Fibroblast of lung (primary cell): ENCODE results near the gene DAD1. TPM values are rescaled to one million over a fixed set of nuclear protein-coding genes. Genes with fewer than 3 reads are reported as not detected.
"Not testable (repeated sequence)": the region's sequence is repeated elsewhere in the genome, so short reads cannot be mapped to it uniquely, and the experiment has no call there.

Experiments
- DNase-seq, 2 donors: peaks; one replicate each; pipeline versions ENCODE4 v3.0.0 to v3.0.0-alpha.2; 2010; ENCODE audit warnings: low read depth in 2 of 2
- H2AFZ ChIP-seq: 2 replicates; pipeline ENCODE4 v1.5.1; 2012; ENCODE audit warnings: low read length, control low read depth, inconsistent platforms
- H3K27ac ChIP-seq: 2 replicates; pipeline ENCODE4 v1.5.1; 2011; ENCODE audit warnings: low read length, control low read depth; ENCODE audit not compliant: insufficient read depth
- H3K27me3 ChIP-seq: 2 replicates; pipeline ENCODE4 v1.5.1; 2011; ENCODE audit warnings: mild to moderate bottlenecking, low read length; ENCODE audit not compliant: control insufficient read depth, insufficient read depth
- H3K36me3 ChIP-seq: 2 replicates; pipeline ENCODE4 v1.5.1; 2011; ENCODE audit warnings: low read length; ENCODE audit not compliant: control insufficient read depth, insufficient read depth
- H3K4me1 ChIP-seq: 2 replicates; pipeline ENCODE4 v1.5.1; 2011; ENCODE audit warnings: low read length; ENCODE audit not compliant: control insufficient read depth, insufficient read depth; ENCODE audit errors: extremely low read depth
- H3K4me2 ChIP-seq: 2 replicates; pipeline ENCODE4 v1.5.1; 2011; ENCODE audit warnings: low read length, control low read depth; ENCODE audit not compliant: insufficient read depth; ENCODE audit errors: extremely low read depth
- H3K4me3 ChIP-seq, 4 experiments: fragments of 200-600 bp in 1 of 4; sonication (generic) in 1 of 4; replicated peaks in 1 of 4; 2 replicates each; pipeline ENCODE4 v1.5.1; 2011 to 2016; ENCODE audit warnings: low read length in 4 of 4, low read depth in 3 of 4, mild to moderate bottlenecking in 3 of 4, control low read depth in 2 of 4, inconsistent platforms in 1 of 4, mixed read lengths in 1 of 4; ENCODE audit not compliant: insufficient read depth in 1 of 4; ENCODE audit errors: control extremely low read depth in 1 of 4
- H3K79me2 ChIP-seq: 2 replicates; pipeline ENCODE4 v1.5.1; 2012; ENCODE audit warnings: mild to moderate bottlenecking, low read length, inconsistent platforms; ENCODE audit not compliant: control insufficient read depth, insufficient read depth
- H3K9ac ChIP-seq: 2 replicates; pipeline ENCODE4 v1.5.1; 2011; ENCODE audit warnings: mild to moderate bottlenecking, low read length, control low read depth; ENCODE audit not compliant: insufficient read depth
- H3K9me3 ChIP-seq: 2 replicates; pipeline ENCODE4 v1.5.1; 2012; ENCODE audit warnings: low read depth, low read length; ENCODE audit not compliant: control insufficient read depth, insufficient read depth
- H4K20me1 ChIP-seq: 2 replicates; pipeline ENCODE4 v1.5.1; 2011; ENCODE audit warnings: low read length; ENCODE audit not compliant: control insufficient read depth, insufficient read depth; ENCODE audit errors: extremely low read depth
- EZH2 ChIP-seq: IDR thresholded peaks from 2 replicates; pipeline ENCODE4 v1.5.1; 2012; ENCODE audit warnings: low read length, control low read depth, mild to moderate bottlenecking; ENCODE audit errors: missing control alignments
- polyA plus RNA-seq, 2 donors: library from polyadenylated mRNA; depleted of rRNA in 1 of 2; stranded (reverse) in 1 of 2; unstranded in 1 of 2; fragments of >200 nt; gene quantifications; 2 replicates each; pipeline ENCODE4 v1.2.1, GENCODE V29; 2011 to 2012; ENCODE audit warnings: missing spikeins in 1 of 2
- total RNA-seq: library from RNA; depleted of rRNA; stranded (reverse); fragments of >200 nt; gene quantifications from 2 replicates; pipeline ENCODE4 v1.2.1, GENCODE V29; 2014
- TF ChIP-seq, protein P1 (sequence below), 2 donors: IDR thresholded peaks in 1 of 2; conservative IDR thresholded peaks in 1 of 2; 1 replicate in 1 of 2; 2 replicates in 1 of 2; pipeline ENCODE4 v1.5.1; 2011 to 2012; ENCODE audit warnings: low read length in 2 of 2, control low read depth in 1 of 2, inconsistent platforms in 1 of 2, low read depth in 1 of 2, mild to moderate bottlenecking in 1 of 2

Gene DAD1
- total and polyA plus RNA-seq, 2 donors (not counting 1 experiment from before 2014, with no cell fraction given), result 249 to 623 TPM

DNA sequence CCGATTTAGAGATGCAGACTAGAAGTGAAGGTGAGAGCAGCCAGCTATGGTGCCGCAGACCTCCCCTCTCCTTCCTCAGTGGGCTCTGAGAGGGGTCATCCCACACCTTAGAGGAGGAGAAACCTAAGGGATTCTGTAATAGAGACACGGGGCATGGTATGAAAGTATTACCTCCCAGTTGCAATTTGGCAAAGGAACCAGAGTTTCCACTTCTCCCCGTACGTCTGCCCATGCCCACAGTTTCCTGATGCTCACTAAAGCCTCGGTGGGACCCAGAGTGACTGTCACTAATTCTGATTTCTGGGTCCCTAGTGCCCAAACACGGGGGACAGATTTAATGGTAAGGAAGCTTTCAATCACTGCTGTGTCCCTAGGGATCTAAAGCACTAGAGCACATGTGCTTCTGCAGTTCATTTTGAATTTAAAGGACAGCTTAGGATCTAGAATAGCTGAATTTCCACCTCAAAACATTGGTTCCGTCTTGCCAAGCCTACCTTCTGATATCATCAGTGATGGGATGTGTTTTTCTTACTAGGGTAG lies 44.1 kb downstream of the DAD1 start:
- peaks cover 13% of the 10 kb centered on the region for H3K4me1 ChIP-seq
- H3K79me2 ChIP-seq, result no peaks in the 10 kb centered on the region
- H2AFZ ChIP-seq, result no peak overlapping the region
- no peak overlapping the region for H3K27ac ChIP-seq
- no peak overlapping the region for H3K4me2 ChIP-seq
- TF ChIP-seq, protein P1, sequence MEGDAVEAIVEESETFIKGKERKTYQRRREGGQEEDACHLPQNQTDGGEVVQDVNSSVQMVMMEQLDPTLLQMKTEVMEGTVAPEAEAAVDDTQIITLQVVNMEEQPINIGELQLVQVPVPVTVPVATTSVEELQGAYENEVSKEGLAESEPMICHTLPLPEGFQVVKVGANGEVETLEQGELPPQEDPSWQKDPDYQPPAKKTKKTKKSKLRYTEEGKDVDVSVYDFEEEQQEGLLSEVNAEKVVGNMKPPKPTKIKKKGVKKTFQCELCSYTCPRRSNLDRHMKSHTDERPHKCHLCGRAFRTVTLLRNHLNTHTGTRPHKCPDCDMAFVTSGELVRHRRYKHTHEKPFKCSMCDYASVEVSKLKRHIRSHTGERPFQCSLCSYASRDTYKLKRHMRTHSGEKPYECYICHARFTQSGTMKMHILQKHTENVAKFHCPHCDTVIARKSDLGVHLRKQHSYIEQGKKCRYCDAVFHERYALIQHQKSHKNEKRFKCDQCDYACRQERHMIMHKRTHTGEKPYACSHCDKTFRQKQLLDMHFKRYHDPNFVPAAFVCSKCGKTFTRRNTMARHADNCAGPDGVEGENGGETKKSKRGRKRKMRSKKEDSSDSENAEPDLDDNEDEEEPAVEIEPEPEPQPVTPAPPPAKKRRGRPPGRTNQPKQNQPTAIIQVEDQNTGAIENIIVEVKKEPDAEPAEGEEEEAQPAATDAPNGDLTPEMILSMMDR (conservative IDR thresholded peaks at IDR 0.05 in 1 of 2, IDR thresholded peaks at IDR 0.05 in 1 of 2; ENCODE audit: low read depth in 1 of 2, low read length in 2 of 2), result no peak
- TF ChIP-seq EZH2, result no peak
- H3K27me3 ChIP-seq, result no peaks in the 10 kb centered on the region
- H3K4me3 ChIP-seq, result no peak overlapping the region
- H3K9me3 ChIP-seq, result no peaks in the 10 kb centered on the region
- H4K20me1 ChIP-seq, result no peaks in the 10 kb centered on the region
- DNase-seq, result no peak
- no peaks in the 10 kb centered on the region for H3K36me3 ChIP-seq
- no peak overlapping the region for H3K9ac ChIP-seq

DNA sequence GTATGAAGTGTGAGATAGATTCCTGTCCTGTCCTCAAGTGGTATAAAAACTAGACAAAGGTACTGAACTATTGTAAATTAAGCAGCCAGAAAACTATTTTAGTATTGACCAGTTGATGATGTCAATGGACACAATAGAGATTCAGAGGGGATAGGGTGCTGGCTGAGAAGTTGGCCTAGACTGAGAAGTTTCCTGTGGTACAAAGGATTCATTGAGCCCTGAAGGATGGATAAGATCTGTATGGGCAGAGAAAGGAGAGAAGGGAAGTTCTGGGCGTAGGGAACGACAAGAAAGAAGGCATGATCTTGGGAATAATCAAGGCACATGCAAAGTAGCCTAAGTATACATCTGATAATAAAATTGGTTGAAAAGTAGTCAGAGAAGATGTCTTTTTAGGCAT lies 44.6 kb downstream of the DAD1 start:
- Histone ChIP-seq H3K9ac (no peak overlapping the region), H3K27me3 (no peaks in the 10 kb centered on the region), H3K27ac (no peak overlapping the region), H4K20me1 (no peaks in the 10 kb centered on the region), H3K9me3 (no peaks in the 10 kb centered on the region), H3K4me2 (no peak overlapping the region), H2AFZ (no peak overlapping the region), H3K36me3 (no peaks in the 10 kb centered on the region), H3K79me2 (no peaks in the 10 kb centered on the region), H3K4me3 (no peak overlapping the region), H3K4me1 (peaks cover 13% of the 10 kb centered on the region)
- no peak for DNase-seq
- TF ChIP-seq, protein P1 (conservative IDR thresholded peaks at IDR 0.05 in 1 of 2, IDR thresholded peaks at IDR 0.05 in 1 of 2; ENCODE audit: low read depth in 1 of 2, low read length in 2 of 2), result no peak
- no peak for TF ChIP-seq EZH2

DNA sequence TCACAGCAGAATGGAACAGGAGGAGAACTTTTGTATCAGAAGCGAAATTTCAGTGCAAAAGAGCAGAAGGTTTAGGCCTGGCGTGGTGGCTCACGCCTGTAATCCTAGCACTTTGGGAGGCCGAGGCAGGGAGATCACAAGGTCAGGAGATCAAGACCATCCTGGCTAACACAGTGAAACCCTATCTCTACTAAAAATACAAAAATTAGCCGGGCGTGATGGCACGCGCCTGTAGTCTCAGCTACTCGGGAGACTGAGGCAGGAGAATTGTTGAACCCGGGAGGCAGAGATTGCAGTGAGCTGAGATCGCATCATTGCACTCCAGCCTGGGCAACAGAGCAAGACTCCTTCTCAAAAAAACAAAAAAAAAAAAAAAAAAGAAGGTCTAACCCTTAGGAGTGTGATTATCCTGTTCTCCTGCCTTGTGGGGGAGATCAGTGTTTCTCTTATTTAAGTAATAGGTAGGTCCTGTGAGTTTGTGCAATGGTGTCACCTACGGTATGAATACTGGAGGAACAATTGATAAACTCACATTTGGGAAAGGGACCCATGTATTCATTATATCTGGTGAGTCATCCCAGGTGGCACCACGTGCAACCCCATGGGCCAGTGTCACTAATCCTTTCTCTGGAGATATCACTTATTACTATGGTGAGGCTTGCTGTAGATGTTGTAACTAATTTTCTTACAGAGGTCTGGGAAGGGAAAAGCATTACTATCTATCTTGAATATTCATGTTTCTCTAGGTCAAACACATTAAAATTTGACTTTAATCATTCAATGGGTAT lies 45.3 kb downstream of the DAD1 start:
- not testable (repeated sequence) for H3K4me3 ChIP-seq, H4K20me1 ChIP-seq, H3K9ac ChIP-seq, H3K9me3 ChIP-seq, H3K79me2 ChIP-seq, H2AFZ ChIP-seq, H3K27me3 ChIP-seq, H3K27ac ChIP-seq, H3K36me3 ChIP-seq, H3K4me2 ChIP-seq, DNase-seq
- H3K4me1 ChIP-seq, result peaks cover 13% of the 10 kb centered on the region
